ENCODE data around the gene CDKAL1.

CDKAL1 gene

DNA sequence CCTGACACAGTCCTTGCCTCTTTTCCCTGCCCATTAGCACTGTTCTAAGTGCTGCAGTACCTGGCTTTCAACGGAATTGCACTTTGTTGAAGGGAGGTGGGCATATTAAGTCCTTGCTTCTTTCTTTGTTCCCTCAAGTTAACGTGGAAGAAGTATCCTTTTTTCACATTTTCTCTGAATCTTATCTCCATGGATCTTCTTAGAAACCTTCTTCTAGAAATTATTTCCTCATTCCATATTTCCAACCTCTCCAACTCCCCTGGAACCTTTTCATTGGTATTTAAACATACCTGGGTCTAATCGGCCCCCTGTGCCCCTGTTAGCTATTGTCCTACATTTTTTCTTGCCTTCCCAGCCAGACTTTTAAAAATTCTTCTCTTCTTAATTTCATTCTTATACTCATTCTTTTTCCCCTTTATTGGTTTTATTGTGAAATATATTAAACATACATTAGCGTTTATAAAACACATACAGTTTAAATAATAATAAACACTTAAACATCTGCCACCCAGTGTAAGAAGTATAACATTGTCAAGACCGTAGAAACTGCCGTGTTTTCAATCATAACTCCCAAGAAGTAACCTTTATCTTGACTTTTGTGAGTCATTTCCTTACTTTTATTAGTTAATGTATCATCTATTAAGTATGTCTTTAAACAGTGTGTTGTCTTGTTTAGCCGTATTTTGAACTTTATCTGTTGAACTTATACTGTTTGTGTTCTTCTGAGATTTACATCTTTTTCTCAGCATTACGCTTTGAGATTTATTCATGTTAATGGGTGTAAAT is 118.2 kb downstream of the CDKAL1 start:
- DNase-seq, result peak; percentile 20
- H3K36me3 ChIP-seq (replicated peaks), result no peaks in the 10 kb centered on the region
- H3K27ac ChIP-seq, result peak overlapping the region; percentile 56
- no peak overlapping the region for H3K4me3 ChIP-seq (ENCODE audit: low read depth, low read length)
- no peak for TF ChIP-seq CTCF (IDR thresholded peaks at IDR 0.05; ENCODE audit: low read depth, low read length, missing control alignments)
- in situ Hi-C loops (cut with HindIII; ENCODE audit: low pct_ligation_motif_present, low sequenced_read_pairs), result no loop called here
- no peaks in the 10 kb centered on the region for H3K27me3 ChIP-seq (replicated peaks)

- no peak for TF ChIP-seq CTCF (IDR thresholded peaks at IDR 0.05; ENCODE audit: low read depth, low read length, missing control alignments)
- no peaks in the 10 kb centered on the region for H3K36me3 ChIP-seq (replicated peaks)
- H3K4me3 ChIP-seq (ENCODE audit: low read depth, low read length), result no peak overlapping the region
- DNase-seq, result no peak
- no peaks in the 10 kb centered on the region for H3K27me3 ChIP-seq (replicated peaks)
- in situ Hi-C loops (cut with HindIII; ENCODE audit: low pct_ligation_motif_present, low sequenced_read_pairs), result no loop called here
- peak overlapping the region; percentile 56 for H3K27ac ChIP-seq
Observed at GRCh38 chr6:20653085-20653479, 118.8 kb downstream of the CDKAL1 start.

- no peak for TF ChIP-seq CTCF (IDR thresholded peaks at IDR 0.05; ENCODE audit: low read depth, low read length, missing control alignments)
Observed at GRCh38 chr6:20655317-20655716, 121.1 kb downstream of the CDKAL1 start.

GRCh38 chr6:20657274-20657800 is 123.1 kb downstream of the CDKAL1 start:
- no peak for TF ChIP-seq CTCF (IDR thresholded peaks at IDR 0.05; ENCODE audit: low read depth, low read length, missing control alignments)
- no peak overlapping the region for H3K4me3 ChIP-seq (ENCODE audit: low read depth, low read length)
- in situ Hi-C loops (cut with HindIII; ENCODE audit: low pct_ligation_motif_present, low sequenced_read_pairs), result no loop called here
- H3K27ac ChIP-seq, result no peak overlapping the region
- no peak for DNase-seq
- no peaks in the 10 kb centered on the region for H3K27me3 ChIP-seq (replicated peaks)
- H3K36me3 ChIP-seq (replicated peaks), result no peaks in the 10 kb centered on the region

More at GRCh38 chr6:20655317-20655716, 121.1 kb downstream of the CDKAL1 start:
- in situ Hi-C loops (cut with HindIII; ENCODE audit: low pct_ligation_motif_present, low sequenced_read_pairs), result no loop called here
- Histone ChIP-seq H3K27ac (no peak overlapping the region), H3K36me3 (replicated peaks) (no peaks in the 10 kb centered on the region), H3K27me3 (replicated peaks) (no peaks in the 10 kb centered on the region), H3K4me3 (ENCODE audit: low read depth, low read length) (no peak overlapping the region)
- peak; percentile 11 for DNase-seq

DNA sequence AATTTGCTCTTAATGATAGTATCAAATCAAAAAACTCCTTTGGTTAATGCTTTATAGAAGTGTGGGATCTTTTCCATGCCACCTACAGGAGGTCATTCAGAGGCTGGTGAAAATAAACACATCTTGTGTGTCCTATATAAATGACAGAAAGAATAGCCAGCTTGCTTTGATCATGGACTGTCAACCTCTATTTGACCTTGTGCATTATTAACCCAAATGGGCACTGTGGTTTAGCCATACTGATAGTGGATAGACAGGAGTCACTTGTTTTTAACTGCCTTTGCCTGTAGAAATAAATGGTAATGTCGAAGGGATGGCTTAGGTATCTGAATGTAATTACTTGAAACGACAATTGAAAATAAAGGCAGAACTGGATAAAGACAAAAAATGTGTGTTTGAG is 123.8 kb downstream of the CDKAL1 start:
- no peak for DNase-seq
- Histone ChIP-seq H3K27ac (no peak overlapping the region), H3K36me3 (replicated peaks) (no peaks in the 10 kb centered on the region), H3K4me3 (ENCODE audit: low read depth, low read length) (no peak overlapping the region), H3K27me3 (replicated peaks) (no peaks in the 10 kb centered on the region)
- no peak for TF ChIP-seq CTCF (IDR thresholded peaks at IDR 0.05; ENCODE audit: low read depth, low read length, missing control alignments)
- in situ Hi-C loops (cut with HindIII; ENCODE audit: low pct_ligation_motif_present, low sequenced_read_pairs), result no loop called here

Data from brain microvascular endothelial cell (primary cell).